GM19025 (cell line): ENCODE data around the gene HIKESHI.
"Not testable (repeated sequence)": the region's sequence is repeated elsewhere in the genome, so short reads cannot be mapped to it uniquely, and the experiment has no call there.

Source experiments
- ATAC-seq: cut with Tn5 transposase; IDR thresholded peaks from one replicate; pipeline ENCODE4 v1.9.1; 2021; ENCODE audit warnings: mild to moderate bottlenecking, low read depth, moderate library complexity; ENCODE audit not compliant: unreplicated experiment

Gene HIKESHI

DNA sequence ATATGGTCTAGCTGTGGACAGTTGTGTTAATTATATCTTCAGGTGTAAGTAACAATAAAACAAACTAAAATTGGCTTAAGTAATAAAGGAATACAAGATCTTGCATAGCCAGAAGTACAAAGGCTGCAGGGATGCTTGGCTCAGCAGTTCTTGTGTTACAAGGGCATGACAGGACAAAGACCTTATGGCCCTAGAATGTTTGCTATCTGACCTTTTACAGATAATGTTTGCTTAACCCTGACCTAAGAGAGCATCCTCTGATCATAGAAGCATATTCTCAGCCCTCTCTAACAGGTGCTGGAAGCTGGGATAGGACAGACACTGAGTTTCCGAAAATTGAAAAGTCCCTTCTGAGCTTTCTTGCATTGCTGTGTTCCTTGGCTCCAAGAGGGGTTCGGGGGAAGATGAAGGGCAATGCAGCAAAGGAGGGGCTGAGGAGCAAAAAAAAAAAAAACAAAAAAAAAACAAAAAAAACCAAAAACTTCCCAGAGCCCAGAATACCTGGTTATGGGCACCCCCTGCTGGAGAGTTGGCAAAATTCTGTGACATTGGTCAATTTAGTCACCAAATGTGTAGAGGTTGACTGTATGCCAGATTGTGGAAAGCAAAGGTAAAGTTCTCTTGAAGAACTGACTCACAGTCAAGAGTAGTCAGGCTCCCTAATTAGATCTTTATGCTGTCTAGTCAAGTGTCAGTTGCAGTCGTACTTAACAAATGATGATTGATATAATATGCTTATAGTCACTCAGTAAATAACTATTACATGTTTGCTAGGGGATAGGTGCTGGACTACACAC is 10.4 kb upstream of the HIKESHI start:
- ATAC-seq = no peak

DNA sequence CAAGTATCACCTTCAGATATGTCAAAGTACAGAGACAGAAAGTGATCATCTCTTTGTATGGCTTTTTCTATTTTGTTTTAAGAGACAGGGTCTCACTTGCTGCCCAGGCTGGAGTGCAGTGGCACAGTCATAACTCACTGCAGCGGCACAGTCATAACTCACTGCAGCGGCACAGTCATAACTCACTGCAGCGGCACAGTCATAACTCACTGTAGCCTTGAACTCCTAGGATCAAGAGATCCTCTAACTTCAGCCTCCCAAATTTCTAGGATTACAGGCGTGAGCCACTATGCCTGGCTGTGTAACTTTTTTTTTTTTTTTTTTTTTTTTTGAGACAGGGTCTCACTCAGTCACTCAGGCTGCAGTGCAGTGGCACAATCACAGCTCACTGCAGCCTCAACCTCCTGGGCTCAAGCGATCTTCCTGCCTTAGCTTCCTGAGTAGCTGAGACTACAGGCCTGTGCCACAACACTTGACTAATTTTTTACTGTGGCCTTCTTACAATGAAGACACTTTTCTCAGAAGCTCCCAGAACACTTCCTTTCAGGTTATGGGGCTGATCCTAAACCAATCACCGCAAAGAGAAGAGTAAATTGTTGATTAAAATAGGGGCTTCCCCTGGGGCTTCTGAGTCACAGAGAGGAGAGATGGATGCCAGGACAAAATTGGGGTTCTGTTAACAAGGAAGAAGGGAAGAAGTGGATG is 9.0 kb upstream of the HIKESHI start:
- ATAC-seq = peak; percentile 61

DNA sequence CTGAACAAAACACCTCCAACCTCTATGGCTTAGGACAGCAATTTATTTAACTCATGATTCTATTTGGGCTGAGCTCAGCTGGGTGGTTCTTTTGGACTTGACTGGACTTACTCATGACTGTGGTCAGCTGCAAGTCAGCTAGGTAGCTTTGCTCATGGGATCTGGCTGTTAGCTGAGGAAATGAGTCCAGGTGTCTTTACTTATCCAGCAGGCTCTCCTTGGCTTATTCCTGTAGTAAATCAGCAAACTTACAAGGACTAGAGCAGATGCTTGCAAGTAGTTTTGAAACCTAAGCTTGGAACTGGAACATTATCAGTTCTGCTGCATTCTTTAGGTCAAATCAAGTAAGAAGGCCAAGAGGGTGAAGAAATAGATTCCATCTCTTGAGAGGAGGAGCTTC is 8.0 kb upstream of the HIKESHI start:
- no peak for ATAC-seq

DNA sequence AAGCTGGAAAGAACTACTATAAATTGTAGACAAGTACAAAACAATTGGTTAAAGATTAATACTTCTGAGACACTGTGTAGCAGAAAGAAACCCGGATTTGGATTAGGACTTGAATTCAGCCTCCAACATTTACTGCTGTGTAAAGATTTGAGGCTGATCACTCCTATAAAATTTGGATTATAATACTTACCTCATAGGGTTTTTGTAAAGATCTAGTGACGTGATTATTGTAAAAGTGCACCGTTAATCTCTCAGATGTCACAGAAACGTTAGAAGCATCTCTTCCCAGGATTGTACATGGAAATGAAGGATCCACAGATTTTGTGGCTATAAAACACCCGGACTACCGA is 323 bp upstream of the HIKESHI start:
- ATAC-seq = peak; percentile 10

DNA sequence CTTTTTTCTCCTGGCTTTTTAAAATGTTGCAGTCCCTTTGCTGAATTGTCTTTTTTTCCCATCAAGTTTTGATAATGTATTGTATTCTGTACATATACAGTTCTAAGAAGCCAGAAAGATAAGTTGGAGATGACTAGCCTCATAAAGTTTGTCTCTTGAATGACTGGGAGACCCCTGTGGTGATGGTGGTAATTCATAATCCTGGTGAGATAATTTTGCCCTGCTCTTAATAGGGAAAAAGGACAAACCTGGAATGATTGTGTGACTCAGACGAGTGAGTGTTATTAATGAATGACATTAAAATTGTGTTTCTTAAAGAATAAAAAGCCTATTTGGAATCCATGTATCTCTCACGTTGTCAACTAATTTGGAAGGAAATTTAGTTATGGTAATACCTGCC is 1.2 kb downstream of the HIKESHI start:
- ATAC-seq = no peak

DNA sequence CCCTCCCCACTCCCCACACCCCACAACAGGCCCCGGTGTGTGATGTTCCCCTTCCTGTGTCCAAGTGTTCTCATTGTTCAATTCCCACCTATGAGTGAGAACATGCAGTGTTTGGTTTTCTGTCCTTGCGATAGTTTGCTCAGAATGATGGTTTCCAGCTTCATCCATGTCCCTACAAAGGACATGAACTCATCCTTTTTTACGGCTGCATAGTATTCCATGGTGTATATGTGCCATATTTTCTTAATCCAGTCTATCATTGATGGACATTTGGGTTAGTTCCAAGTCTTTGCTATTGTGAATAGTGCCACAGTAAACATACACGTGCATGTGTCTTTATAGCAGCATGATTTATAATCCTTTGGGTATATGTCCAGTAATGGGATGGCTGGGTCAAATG is 6.7 kb downstream of the HIKESHI start:
- not testable (repeated sequence) for ATAC-seq

DNA sequence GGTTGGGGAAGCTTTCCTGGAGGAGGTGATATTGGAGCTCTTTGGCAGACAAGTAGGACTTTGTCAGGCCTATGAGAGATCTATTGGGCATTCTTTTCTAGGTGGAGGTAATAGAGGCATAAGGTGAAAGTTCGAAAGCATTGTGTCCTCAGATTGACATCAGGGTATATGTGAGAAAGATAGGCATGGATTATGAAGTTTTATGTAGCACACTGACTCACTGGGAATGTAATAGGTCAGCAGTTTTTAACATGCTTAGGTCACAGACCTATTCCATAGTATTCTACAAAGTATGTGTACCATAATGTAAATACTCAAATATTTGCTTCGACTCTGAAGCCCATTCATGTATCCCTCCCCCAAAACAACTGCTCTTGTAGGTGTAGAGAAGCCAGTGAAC is 11.8 kb downstream of the HIKESHI start:
- no peak for ATAC-seq

DNA sequence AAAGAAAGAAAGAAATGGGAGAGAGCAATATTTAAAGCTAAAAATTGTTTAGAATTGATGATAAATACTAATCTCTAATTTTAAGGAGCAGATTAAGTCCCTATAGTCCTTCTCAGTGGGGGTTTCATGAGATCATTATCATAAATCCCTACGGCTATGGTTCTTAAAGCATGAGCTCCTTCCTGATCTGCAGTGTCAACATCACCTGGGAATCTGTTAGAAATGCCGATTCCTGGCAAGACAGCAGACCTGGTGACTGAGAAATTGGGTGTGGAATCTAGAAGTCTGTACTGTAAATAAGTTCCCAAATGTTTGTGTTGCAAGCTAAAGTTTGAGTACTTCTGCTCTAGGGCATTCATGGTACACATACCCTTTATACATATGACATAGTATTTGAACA is 12.6 kb downstream of the HIKESHI start:
- ATAC-seq = no peak

DNA sequence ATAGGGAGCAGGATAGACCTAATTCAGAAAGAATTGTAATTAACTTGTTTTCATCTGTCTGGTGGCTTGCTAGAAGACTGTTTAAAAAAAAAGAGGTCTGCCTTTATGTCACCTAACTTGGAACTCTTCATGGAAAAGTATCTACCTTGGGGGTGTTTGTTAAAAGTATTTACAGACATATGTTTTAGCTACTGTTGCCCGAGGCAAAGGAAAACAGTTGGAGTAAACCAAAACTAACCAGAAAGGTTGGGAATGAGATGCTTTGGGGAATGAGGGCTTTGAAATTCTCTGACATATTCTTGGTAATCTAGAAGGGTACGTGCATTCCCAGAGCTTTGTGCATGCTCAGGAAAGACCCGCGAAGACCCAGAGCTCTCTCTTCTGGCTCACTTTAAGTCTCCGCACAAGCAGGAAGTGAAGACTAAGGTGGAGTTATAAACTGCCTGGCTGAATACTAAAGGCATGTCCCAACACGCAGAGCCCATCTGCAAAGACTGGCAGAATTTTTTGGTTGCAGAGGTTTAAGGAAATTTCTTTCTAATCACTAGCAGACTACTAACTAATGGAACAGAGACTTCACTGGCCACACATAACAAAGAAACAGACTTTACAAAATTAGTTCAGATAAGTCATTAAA is 33.2 kb downstream of the HIKESHI start:
- ATAC-seq = no peak

DNA sequence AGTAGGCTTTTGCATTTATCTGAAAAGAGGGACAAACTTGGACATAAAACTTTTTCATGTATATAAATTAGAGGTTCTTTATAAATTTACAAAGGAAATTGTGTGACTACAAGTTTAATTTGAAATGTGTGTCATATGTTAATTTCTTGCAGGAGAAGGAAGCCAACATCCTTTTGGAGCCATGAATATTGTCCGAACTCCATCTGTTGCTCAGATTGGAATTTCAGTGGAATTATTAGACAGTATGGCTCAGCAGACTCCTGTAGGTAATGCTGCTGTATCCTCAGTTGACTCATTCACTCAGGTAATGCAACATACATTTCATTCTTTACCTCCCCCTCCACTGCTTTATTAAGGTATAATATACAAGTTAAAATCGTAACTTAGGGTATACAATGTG is 35.2 kb downstream of the HIKESHI start:
- ATAC-seq = no peak

DNA sequence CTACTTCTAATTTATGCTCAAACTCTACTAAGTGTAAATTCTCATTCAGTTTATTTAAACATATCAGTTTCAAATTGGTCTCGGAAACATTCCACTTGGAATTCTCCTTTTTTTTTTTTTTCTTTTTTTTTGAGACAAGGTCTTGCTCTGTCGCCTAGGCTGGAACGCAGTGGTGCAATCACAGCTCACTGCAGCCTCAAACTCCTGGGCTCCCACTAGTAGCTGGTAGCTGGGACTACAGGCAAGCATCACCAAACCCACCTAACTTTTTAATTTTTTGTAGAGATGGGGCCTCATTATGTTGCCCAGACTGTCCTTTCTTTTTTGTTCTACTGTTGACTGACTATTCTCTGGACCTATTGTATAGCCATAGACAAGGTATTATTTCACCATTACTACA is 39.3 kb downstream of the HIKESHI start:
- ATAC-seq = no peak

DNA sequence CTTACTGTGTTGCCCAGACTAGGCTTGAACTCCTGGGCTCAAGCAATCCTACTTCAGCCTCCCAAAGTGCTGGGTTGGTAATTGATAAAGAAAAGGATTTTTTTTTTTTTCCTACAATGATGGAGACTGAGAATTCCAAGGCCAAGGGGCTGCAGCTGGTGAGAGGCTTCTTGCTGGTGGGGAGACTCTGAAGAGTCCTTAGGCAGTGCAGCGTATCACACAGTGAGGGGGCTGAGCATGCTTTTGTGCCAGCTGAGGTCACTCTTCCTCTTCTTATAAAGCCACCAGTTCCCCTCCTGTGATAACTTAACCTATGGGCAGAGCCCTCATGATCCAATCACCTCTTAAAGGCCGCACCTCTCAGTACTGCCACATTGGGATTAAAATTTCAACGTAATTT is 44.5 kb downstream of the HIKESHI start:
- ATAC-seq = no peak

DNA sequence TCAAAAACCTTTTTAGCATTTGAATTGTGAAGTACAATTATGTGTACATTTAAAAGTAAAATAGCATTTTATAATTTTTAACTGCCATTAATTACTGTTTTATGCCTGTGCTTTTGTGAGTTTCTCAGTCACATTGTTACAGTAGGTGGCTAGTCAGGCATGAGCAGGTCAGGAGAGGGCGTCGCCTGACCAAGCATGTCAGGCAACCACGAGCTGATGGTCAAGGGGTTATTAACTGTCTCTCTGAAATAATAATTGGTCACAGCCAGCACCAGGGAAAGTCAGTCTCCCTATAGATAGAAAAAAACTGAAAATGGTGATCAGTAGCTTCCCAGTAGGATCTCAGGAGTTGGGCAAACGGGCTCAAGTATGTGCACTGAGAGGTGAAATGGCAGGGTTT is 53.2 kb downstream of the HIKESHI start:
- ATAC-seq = no peak

DNA sequence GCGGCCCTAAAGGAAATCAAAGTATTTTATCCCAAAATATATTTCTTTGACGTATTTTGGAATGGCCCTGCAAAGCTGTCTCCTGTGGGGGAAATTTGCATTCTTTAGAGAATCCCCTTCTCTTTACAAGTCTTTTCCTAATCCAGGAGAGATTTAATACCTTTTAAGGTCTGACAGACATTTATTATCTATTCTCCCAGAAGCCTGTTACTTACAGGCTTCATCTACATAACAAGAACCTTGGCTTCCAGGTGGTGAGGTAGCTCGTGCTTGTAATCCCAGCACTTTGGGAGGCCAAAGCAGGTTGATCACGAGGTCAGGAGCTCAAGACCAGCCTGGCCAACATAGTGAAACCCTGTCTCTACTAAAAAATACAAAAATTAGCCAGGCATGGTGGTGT is 55.4 kb downstream of the HIKESHI start:
- not testable (repeated sequence) for ATAC-seq

DNA sequence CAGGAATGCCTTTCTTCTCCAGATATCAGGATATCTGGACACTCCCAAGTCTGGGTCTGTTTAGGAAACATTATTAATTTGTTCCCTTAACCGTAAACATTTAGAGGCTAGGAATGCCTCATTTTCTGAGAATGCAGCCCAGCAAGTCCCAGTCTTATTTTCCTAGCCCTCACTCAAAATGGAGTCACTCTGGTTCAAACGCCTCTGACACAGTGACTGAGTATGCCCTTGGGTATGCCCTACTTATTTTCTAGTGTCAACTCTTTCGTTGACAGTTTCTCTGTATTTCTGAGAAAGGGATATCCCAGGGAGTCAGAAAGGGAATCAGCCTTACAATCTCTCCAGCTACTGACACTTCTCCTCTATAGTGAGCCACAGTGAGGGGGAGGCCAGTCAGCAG is 56.7 kb downstream of the HIKESHI start:
- no peak for ATAC-seq

DNA sequence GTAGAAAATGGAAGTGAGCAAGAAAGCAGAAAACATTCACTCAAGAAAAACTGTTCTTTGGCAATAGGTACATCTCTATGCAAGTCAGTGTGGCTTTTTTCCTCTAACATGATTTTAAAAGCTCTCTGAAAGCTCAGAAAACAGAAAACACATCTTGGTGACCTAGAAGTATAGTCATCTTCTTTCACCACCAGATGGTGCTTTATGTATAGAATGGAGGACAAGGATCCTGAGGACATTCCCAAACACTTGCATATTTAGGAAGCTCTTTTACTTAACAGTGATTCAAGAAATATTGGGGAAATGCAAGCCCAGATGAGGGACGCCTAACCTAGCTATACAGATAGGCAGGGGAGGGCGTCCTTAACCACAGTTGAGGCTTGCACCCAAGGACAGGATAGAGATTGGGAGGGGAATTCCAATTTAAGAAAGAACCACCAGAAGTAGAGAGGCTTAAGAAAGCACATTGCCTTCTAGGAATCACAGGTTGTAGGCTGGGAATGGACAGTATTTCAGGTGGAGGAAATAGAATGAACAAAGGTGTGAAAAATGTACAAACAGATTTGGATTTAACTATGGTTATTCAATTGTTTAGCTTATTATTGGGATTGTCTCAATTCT is 58.8 kb downstream of the HIKESHI start:
- ATAC-seq = no peak

DNA sequence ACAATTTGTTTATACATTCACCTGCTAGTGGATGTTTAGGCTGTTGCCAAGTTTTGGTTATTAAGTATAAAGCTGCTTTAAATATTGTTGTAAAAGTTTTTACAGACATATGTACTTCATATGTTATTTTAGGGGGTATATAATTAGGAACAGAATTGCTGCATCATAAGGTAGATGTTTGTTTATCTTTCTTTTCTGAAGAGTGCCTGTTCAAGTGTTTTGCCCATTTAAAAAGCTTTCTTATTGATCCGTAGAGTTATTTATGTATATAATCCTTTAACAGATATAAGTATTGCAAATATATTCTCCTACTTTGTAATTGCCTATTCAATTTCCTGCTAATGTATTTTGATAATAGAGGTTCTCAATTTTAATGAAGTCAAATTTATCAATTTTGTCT is 61.4 kb downstream of the HIKESHI start:
- ATAC-seq = no peak

DNA sequence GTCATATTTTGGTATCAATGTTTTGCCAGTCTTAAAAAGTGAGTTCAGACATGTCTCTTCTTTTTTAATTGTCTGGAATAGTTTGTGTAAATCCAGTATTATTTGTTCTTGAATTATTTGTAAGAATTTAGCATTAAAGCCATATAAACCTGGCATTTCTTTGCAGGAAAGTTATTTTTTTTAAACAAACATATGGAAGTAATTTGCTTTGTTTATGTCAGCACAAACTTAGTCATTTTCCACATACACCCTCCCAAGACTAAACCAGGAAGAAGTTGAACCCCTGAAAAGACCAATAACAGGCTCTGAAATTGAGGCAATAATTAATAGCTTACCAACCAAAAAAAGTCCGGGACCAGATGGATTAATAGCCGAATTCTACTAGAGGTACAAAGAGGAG is 63.5 kb downstream of the HIKESHI start:
- no peak for ATAC-seq

DNA sequence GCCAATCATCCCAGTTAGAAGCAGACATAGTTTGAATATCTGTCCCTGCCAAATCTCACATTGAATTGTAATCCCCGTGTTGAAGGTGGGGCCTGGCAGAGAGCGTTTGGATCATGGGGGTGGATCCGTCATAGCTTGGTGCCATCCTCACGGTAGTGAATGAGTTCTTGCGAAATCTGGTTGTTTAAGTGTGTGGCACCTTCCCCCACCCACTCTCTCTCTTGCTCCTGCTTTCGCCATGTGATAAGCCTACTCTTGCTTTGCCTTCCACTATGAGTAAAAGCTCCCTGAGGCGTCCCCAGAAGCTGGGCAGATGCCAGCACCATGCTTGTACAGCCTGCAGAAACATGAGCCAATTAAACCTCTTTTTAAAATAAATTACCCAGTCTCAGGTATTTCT is 67.6 kb downstream of the HIKESHI start:
- no peak for ATAC-seq

DNA sequence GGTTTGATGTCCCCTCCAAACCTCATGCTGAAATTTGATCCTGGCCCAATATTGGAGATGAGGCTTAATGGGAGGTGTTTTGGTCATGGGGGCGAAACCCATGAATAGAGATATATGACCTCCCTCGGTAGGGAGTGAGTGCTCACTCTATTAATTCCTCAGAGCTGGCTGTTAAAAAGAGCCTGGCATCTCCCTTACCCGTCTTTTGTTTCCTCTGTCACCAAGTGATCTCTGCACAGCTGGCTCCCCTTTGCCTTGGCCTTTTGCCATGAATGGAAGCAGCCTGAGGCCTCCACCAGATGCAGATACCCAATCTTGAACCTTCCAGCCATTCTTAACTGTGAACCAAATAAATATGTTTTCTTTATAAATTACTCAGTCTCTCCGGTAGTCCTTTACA is 68.1 kb downstream of the HIKESHI start:
- no peak for ATAC-seq

DNA sequence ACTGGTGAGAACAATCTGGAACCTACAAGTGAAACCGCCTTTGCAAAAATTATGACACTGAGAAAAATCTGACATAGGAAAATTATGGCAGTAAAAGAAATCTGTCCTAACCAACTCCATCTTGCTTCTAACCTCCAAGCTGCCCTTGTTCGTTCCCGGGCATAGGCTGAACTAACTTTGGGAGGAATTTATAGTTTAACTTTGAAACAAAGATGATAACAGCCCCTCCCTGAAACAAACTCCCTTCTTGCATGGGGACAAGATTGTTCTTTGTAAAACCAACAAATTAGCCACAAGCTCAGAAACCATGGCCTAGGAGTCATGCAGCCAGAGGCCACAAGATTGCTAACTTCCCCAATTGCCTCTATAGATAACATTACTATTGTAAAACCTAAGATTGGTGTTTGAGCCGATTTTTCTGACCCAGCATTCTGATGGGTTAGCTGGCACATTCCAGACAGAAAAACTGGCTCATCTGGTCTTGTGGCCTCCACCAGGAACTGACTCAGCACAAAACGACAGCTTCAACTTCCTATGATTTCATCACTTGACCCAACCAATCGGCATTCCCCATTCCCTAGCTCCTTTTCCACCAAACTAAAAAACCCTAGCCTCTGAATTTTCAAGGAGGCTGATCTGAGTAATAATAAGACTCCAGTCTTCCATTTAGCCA is 69.0 kb downstream of the HIKESHI start:
- ATAC-seq = no peak
